ENCODE data around the gene SORBS2. TPM values are rescaled to one million over a fixed set of nuclear protein-coding genes. Genes with fewer than 3 reads are reported as not detected.

Gene SORBS2
- total RNA-seq, 1 donor from 2014 or later, result 33.6 TPM

DNA sequence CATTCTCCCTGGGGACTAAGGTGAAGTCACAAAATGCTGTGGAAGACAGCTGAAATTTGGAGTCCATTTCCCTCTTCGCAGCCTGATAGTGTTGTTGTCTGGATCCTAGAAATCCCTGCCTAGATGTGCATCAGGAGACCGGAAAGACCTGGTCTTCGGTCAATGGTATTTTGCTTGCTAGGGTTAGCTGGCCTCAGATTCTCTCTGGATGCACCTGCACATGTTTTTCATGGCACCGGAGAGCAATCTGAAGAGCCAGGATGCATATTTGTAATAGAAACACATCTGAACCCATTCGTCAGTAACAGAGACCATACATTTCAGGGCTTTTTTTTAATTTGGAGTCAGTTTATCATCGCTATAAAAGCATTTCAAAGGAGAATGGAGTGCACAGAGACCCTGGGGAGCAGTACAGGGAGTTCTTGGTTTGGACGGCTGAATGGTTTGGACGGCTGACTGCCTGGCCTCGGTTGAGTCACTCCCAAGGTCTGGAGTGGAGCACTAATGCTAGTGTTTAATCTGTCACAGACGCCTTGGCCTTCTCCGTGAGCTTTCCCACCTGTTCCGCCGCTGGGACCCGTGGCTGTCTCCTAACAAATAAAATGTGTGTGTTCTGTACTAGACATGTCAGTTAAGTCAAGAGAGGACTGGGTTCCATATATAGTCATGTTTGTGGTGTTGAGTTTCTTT, 269.2 kb downstream of the SORBS2 start:
- no peak for DNase-seq (ENCODE audit: extremely low spot score, unreplicated experiment)
- Mint-ChIP-seq H3K9me3 (ENCODE audit: unreplicated experiment) (no peaks in the 10 kb centered on the region), H3K4me1 (ENCODE audit: unreplicated experiment) (no peaks in the 10 kb centered on the region), H3K27ac (ENCODE audit: unreplicated experiment) (no peak overlapping the region), H3K27me3 (ENCODE audit: unreplicated experiment) (peaks cover 19% of the 10 kb centered on the region), H3K4me3 (ENCODE audit: unreplicated experiment) (no peak overlapping the region), H3K36me3 (ENCODE audit: unreplicated experiment) (no peaks in the 10 kb centered on the region)
- TF ChIP-seq, protein P1, sequence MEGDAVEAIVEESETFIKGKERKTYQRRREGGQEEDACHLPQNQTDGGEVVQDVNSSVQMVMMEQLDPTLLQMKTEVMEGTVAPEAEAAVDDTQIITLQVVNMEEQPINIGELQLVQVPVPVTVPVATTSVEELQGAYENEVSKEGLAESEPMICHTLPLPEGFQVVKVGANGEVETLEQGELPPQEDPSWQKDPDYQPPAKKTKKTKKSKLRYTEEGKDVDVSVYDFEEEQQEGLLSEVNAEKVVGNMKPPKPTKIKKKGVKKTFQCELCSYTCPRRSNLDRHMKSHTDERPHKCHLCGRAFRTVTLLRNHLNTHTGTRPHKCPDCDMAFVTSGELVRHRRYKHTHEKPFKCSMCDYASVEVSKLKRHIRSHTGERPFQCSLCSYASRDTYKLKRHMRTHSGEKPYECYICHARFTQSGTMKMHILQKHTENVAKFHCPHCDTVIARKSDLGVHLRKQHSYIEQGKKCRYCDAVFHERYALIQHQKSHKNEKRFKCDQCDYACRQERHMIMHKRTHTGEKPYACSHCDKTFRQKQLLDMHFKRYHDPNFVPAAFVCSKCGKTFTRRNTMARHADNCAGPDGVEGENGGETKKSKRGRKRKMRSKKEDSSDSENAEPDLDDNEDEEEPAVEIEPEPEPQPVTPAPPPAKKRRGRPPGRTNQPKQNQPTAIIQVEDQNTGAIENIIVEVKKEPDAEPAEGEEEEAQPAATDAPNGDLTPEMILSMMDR (IDR thresholded peaks at IDR 0.05), result no peak

DNA sequence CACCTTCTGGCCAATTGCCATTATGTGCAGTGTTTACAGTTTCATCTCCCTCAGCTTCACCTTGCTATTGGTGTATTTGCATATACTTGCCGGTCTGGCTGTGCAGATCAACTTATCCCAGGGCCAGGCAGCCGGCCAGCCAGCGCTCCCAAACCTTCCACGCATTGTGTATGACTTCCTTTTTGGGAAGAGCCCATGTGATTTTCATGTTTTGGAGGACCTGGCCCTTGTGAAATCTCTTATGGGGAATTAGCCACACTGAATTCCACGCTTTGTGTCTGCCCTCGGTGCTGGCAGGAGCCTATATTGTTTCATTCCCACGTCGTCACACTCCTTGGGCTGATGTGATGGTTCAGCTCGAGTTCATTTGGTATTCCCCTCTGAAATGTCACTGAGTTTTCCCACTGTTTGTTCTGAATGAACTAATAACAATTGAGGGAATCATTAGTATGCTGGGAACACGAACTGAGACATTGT, 270.7 kb downstream of the SORBS2 start:
- no peak for DNase-seq (ENCODE audit: extremely low spot score, unreplicated experiment)
- Mint-ChIP-seq H3K27ac (ENCODE audit: unreplicated experiment) (no peak overlapping the region), H3K27me3 (ENCODE audit: unreplicated experiment) (peaks cover 25% of the 10 kb centered on the region), H3K9me3 (ENCODE audit: unreplicated experiment) (no peaks in the 10 kb centered on the region), H3K4me3 (ENCODE audit: unreplicated experiment) (no peak overlapping the region), H3K4me1 (ENCODE audit: unreplicated experiment) (peaks cover 2% of the 10 kb centered on the region), H3K36me3 (ENCODE audit: unreplicated experiment) (no peaks in the 10 kb centered on the region)
- TF ChIP-seq, protein P1 (IDR thresholded peaks at IDR 0.05), result no peak

DNA sequence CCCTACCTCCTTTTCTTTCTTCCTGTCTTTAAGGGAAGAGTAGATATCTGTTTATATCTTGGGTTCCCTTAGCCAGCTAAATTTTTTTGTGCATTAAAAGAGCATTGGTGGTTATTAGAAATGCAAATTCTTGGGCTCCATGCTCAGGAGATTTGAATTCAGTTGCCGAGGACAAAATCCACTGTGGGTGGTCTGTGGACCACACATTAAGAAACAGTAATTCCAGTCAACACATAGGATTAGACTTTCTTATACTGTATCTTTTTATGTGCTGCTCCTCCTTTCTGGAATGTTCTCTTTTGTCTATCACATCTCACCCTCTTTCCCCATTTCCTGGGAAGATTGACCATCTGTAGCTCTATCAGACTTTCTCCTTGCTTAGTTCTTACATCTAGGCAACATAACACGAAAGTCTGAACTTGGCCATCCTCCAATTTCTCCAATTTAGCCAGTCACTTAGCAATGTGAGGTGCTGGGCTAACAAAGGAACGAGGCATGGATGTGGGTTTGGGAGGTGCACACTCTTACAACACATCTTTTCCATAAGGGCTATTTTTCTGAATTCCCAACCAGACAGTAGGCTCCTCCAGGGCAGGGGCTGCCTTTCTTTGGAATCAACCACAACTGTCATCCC, 271.4 kb downstream of the SORBS2 start:
- H3K27ac Mint-ChIP-seq (ENCODE audit: unreplicated experiment), result no peak overlapping the region
- peaks cover 25% of the 10 kb centered on the region for H3K27me3 Mint-ChIP-seq (ENCODE audit: unreplicated experiment)
- DNase-seq (ENCODE audit: extremely low spot score, unreplicated experiment), result no peak
- peaks cover 5% of the 10 kb centered on the region for H3K4me1 Mint-ChIP-seq (ENCODE audit: unreplicated experiment)
- TF ChIP-seq, protein P1 (IDR thresholded peaks at IDR 0.05), result no peak
- no peaks in the 10 kb centered on the region for H3K36me3 Mint-ChIP-seq (ENCODE audit: unreplicated experiment)
- H3K4me3 Mint-ChIP-seq (ENCODE audit: unreplicated experiment), result no peak overlapping the region
- no peaks in the 10 kb centered on the region for H3K9me3 Mint-ChIP-seq (ENCODE audit: unreplicated experiment)

DNA sequence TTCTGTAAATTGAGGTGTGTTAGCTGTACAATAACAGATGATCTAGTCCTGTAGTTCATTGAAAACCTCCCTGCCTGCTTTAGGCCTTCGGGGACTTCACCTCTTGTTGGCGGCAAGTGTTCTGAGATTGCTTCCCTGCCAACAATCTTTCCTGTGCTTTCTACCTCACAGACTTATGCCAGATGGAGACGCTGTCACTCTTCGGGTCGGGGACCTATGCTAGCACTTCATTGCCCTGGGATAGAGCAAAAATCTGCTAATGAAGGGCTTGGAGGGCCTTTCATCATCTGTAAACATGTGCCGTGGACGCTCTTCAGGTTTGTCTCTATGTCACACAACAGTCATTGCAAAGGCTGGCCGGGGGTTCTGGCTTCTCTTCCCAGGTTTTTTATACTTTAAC, 272.0 kb downstream of the SORBS2 start:
- H3K27me3 Mint-ChIP-seq (ENCODE audit: unreplicated experiment), result peaks cover 25% of the 10 kb centered on the region
- peaks cover 5% of the 10 kb centered on the region for H3K4me1 Mint-ChIP-seq (ENCODE audit: unreplicated experiment)
- TF ChIP-seq, protein P1 (IDR thresholded peaks at IDR 0.05), result no peak
- no peaks in the 10 kb centered on the region for H3K36me3 Mint-ChIP-seq (ENCODE audit: unreplicated experiment)
- H3K9me3 Mint-ChIP-seq (ENCODE audit: unreplicated experiment), result no peaks in the 10 kb centered on the region
- H3K4me3 Mint-ChIP-seq (ENCODE audit: unreplicated experiment), result no peak overlapping the region
- H3K27ac Mint-ChIP-seq (ENCODE audit: unreplicated experiment), result no peak overlapping the region
- DNase-seq (ENCODE audit: extremely low spot score, unreplicated experiment), result no peak

DNA sequence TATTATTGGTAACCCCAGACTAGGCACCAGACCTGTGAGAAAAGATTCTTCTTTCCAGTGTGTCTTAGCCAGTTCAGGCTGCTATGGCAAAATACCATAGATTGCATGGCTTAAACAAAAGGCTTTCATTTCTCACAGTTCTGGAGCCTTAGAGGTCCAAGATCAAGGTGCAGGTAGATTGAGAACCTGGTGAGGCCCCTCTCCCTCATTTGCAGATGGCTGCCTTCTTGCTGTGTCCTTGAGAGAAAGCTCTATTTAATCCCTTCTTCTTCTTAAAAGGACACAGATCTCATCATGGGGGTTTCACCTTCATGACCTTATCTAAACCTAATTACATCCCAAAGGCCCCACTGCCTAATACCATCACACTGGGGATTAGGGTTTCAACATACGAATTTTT, 273.2 kb downstream of the SORBS2 start:
- Mint-ChIP-seq H3K27me3 (ENCODE audit: unreplicated experiment) (peaks cover 25% of the 10 kb centered on the region), H3K36me3 (ENCODE audit: unreplicated experiment) (no peaks in the 10 kb centered on the region), H3K27ac (ENCODE audit: unreplicated experiment) (no peak overlapping the region), H3K4me1 (ENCODE audit: unreplicated experiment) (peaks cover 10% of the 10 kb centered on the region), H3K9me3 (ENCODE audit: unreplicated experiment) (no peaks in the 10 kb centered on the region), H3K4me3 (ENCODE audit: unreplicated experiment) (no peak overlapping the region)
- TF ChIP-seq, protein P1 (IDR thresholded peaks at IDR 0.05), result no peak
- DNase-seq (ENCODE audit: extremely low spot score, unreplicated experiment), result no peak

Measured in osteocyte (in vitro differentiated cells).